ENCODE measurements around the gene EEFSEC.

EEFSEC gene

DNA sequence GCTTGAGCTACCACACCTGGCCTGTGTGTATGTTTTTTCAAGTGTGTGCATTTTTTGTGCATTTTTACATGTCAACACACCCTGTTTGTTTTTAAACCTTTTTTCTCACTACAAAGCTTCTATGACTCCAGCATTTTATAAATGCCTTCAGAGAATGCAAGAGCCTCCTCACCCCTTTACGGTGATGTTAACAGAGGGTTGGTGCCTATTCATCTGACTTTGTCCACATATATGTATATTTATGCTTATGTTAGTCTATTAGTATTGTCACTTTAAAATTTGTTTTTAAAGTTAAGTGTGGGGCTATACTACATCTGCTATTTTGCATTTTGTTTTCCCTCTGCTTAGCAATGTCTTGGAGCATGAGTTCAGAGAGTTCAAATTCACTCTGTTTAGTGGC, 45.8 kb downstream of the EEFSEC start:
- no peak overlapping the region for H3K4me3 ChIP-seq (ENCODE audit: low read depth, low read length)
- TF ChIP-seq, protein P1, sequence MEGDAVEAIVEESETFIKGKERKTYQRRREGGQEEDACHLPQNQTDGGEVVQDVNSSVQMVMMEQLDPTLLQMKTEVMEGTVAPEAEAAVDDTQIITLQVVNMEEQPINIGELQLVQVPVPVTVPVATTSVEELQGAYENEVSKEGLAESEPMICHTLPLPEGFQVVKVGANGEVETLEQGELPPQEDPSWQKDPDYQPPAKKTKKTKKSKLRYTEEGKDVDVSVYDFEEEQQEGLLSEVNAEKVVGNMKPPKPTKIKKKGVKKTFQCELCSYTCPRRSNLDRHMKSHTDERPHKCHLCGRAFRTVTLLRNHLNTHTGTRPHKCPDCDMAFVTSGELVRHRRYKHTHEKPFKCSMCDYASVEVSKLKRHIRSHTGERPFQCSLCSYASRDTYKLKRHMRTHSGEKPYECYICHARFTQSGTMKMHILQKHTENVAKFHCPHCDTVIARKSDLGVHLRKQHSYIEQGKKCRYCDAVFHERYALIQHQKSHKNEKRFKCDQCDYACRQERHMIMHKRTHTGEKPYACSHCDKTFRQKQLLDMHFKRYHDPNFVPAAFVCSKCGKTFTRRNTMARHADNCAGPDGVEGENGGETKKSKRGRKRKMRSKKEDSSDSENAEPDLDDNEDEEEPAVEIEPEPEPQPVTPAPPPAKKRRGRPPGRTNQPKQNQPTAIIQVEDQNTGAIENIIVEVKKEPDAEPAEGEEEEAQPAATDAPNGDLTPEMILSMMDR (IDR thresholded peaks at IDR 0.05; ENCODE audit: borderline replicate concordance, insufficient read depth, low read depth, low read length): no peak

- TF ChIP-seq, protein P1 (IDR thresholded peaks at IDR 0.05; ENCODE audit: borderline replicate concordance, insufficient read depth, low read depth, low read length): no peak
- no peak overlapping the region for H3K4me3 ChIP-seq (ENCODE audit: low read depth, low read length)
Measured at GRCh38 chr3:128201158-128201755, 48.0 kb downstream of the EEFSEC start.

- TF ChIP-seq, protein P1 (IDR thresholded peaks at IDR 0.05; ENCODE audit: borderline replicate concordance, insufficient read depth, low read depth, low read length): no peak
- no peak overlapping the region for H3K4me3 ChIP-seq (ENCODE audit: low read depth, low read length)
Measured at GRCh38 chr3:128203169-128203568, 49.9 kb downstream of the EEFSEC start.

- TF ChIP-seq, protein P1 (IDR thresholded peaks at IDR 0.05; ENCODE audit: borderline replicate concordance, insufficient read depth, low read depth, low read length): no peak
- no peak overlapping the region for H3K4me3 ChIP-seq (ENCODE audit: low read depth, low read length)
Measured at GRCh38 chr3:128205558-128206145, 52.4 kb downstream of the EEFSEC start.

GRCh38 chr3:128207951-128208350, 54.7 kb downstream of the EEFSEC start:
- H3K4me3 ChIP-seq (ENCODE audit: low read depth, low read length): no peak overlapping the region
- TF ChIP-seq, protein P1 (IDR thresholded peaks at IDR 0.05; ENCODE audit: borderline replicate concordance, insufficient read depth, low read depth, low read length): no peak

DNA sequence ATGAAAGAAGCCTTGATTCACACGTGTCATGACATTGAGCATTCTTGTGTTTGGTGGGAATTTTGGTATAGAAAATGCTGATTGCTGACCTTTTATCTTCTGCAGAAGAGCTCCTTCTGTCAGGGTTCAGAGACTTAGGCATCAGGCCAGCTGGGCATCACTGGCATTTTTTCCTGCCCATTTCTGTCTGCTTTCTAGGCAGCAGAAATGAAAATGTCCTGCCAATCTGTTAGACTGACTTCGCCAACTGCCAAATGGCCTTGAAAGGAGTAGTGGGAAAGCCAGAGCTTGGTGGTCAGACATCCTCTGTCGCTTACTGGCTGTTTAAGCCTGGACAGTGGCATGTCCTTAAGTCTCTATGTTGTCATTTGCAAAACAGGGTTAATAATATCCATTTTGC, 57.4 kb downstream of the EEFSEC start:
- TF ChIP-seq, protein P1 (IDR thresholded peaks at IDR 0.05; ENCODE audit: borderline replicate concordance, insufficient read depth, low read depth, low read length): no peak
- no peak overlapping the region for H3K4me3 ChIP-seq (ENCODE audit: low read depth, low read length)

DNA sequence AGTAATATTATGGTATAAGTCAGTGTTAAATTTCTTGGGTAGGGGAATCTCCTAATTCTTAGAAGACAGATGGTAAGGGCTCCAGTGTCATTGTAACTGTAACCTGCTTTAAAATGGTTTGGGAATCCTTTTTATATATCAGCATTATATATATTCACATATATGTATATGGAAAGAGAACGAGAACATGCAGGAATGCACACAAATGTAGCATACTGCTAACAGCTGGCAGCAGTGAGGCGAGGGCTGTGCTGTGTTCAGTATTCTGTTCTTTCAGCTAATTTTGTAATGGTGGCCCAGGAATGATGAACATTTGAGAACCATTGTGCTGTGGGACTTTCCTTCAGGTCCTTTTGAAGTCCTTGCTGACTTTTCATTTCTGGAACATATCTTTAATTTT, 60.8 kb downstream of the EEFSEC start:
- TF ChIP-seq, protein P1 (IDR thresholded peaks at IDR 0.05; ENCODE audit: borderline replicate concordance, insufficient read depth, low read depth, low read length): no peak
- no peak overlapping the region for H3K4me3 ChIP-seq (ENCODE audit: low read depth, low read length)
